HG03457 (cell line): ENCODE results near the gene CCDC73.
"Not testable (repeated sequence)": the region's sequence is repeated elsewhere in the genome, so short reads cannot be mapped to it uniquely, and the experiment has no call there.

Experiments used
- ATAC-seq: cut with Tn5 transposase; IDR thresholded peaks from one replicate; pipeline ENCODE4 v1.9.1; 2021; ENCODE audit warnings: moderate number of reproducible peaks; ENCODE audit not compliant: unreplicated experiment

CCDC73 gene

GRCh38 chr11:32794439-32794838, at the start of gene CCDC73:
CCDC73 (minus strand) TSS chr11:32794662; CDS start chr11:32760243, 34,419 bp downstream.
- ATAC-seq = no peak

DNA sequence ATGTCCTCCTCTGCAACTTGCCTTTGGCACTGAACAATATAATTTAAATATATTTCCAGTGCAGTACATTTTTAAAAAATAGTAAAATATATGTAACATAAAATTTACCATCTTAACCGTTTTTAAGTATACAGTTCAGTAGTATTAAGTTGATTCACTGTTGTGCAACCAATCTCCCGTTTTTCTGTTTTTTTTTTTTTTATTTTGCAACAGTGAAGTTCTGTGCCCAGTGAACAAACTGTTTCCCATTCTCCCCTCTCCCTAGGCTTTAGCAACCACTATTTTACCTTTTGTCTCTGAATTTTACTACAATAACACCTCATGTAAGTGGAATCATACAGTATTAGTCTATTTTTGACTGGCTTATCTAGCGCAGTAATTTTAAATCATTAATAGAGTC, 49.1 kb upstream of the CCDC73 start:
- ATAC-seq = no peak

DNA sequence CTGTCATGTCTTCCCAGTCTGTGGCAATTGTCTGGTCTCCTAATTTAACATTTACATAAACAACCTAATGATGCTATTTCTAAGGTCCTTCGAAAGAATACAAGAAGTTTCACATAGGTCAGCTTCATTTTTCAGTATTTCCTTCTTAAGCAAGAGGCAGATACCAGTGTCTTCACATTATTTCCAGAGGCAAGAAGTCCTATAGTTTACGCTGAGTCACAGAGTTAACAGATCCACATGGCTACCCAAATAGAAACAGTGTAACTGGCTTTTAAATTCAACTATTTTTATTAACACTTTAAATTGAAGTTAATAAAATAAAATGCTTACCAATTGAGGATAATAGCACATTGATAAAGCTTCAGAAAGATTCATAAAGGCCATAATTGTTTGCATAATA, 46.1 kb upstream of the CCDC73 start:
- no peak for ATAC-seq

- no peak for ATAC-seq
Measured at GRCh38 chr11:32839308-32839707, 44.8 kb upstream of the CCDC73 start.

GRCh38 chr11:32838505-32839274, 44.2 kb upstream of the CCDC73 start:
- ATAC-seq = no peak

DNA sequence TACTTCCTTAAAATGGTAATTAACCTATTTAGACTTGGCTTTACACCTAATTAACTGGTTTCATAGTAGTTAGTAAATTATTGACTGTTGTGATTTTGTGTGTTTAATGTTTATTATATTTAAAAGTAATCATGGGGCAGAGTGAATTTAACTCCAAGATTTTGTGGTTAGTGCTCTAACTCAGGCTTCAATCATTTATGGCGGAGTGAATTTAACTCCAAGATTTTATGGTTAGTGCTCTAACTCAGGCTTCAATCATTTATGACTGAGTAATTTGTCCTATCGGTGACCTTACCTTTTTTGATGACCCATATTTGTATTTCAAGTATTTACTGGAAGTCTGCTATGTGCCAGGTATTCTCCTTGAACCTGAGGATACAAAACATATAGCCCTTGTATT, 42.5 kb upstream of the CCDC73 start:
- no peak for ATAC-seq

GRCh38 chr11:32833921-32834320, 39.5 kb upstream of the CCDC73 start:
- ATAC-seq = no peak

DNA sequence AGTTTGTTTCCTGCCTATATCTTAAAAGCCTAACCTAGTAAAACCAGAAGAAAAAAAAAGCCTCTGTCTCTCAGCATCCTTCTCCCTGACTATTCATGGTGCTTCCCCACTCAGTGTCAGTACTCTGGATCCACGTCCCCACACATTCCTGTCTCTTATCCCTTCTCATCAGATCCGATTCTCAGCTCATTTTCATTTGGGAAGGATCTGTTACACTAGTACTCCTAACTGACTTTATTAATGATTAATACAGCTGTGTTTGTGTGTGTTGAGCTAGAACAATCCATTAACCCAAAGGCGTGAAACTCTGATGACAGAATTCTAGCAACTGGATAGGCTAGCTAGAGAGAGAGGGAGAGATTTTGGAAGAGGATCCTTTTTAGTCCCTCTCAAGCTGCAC, 36.8 kb upstream of the CCDC73 start:
- no peak for ATAC-seq

- no peak for ATAC-seq
Measured at GRCh38 chr11:32830796-32831195, 36.3 kb upstream of the CCDC73 start.

- ATAC-seq = peak; percentile 2
Measured at GRCh38 chr11:32830413-32830738, 35.9 kb upstream of the CCDC73 start.

- ATAC-seq = peak; percentile 77
Measured at GRCh38 chr11:32829680-32830412, 35.4 kb upstream of the CCDC73 start, which contains the start of gene PRRG4. PRRG4 (plus strand) TSS chr11:32829927; CDS start chr11:32830530, 603 bp downstream.

DNA sequence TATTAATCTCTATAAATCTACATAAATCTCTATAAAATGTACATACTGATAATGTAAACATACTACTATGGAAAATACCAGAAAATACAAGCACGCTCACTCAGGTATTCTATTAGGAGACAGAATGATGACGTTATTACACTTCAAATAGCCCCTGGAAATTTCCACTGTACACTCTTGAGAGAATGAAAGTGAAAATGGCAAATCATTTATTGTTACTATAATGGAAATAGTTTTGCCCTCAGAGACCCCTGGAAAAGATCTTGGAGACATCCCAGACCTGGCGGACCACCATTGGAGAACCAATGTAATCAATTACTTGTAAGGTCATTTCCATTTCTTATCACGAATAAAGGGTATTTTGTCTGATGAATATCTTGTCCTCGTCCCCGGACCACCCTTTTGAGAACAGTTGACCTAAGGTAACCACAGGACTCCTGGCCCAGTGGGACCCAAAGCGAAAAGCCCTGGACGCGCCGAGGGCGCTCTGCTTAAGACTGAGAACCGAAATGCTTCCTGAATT, 34.8 kb upstream of the CCDC73 start:
- ATAC-seq = peak; percentile 35

GRCh38 chr11:32827276-32827675, 32.8 kb upstream of the CCDC73 start:
- ATAC-seq = no peak

DNA sequence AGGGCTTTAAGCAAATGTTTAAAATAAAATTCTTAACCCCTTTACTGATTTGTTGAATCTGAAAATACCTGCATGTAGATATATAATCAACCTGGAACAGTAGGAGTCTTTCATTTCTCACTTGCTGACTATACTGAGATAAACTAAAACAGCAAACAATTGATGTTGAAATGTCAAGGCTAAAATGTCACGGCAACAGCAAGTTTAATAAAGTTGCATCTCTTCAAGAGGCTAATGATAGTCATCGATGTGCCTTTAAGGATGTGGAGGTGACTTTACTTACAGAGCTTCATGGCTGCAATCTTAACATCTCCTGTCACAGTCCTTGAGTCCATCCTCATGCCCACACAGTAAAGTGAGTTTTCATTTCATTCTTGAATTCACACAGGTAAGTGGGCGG, 31.7 kb upstream of the CCDC73 start:
- ATAC-seq = no peak

GRCh38 chr11:32823617-32824016, 29.2 kb upstream of the CCDC73 start:
- not testable (repeated sequence) for ATAC-seq

GRCh38 chr11:32821917-32822560, 27.6 kb upstream of the CCDC73 start:
- no peak for ATAC-seq

DNA sequence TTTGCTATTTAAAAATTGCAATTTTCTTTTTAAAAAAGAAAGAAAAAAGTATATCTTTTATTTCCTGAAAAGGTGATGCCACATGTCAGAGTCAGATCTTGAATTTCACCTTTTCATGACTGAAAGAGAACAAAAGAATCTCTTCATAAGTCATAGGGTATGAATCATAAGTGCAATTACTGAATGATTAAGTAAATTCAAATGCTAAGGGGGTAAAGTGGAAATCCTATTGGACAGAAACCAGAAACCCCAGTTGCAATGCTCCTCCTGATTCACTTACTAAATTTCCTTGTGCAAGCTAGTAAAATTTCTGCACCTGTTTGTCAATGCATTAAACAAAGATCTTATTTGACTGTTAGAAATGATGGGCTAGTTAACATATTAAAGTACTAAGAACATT, 27.1 kb upstream of the CCDC73 start:
- ATAC-seq = no peak

- no peak for ATAC-seq
Measured at GRCh38 chr11:32820497-32820896, 26.0 kb upstream of the CCDC73 start.

DNA sequence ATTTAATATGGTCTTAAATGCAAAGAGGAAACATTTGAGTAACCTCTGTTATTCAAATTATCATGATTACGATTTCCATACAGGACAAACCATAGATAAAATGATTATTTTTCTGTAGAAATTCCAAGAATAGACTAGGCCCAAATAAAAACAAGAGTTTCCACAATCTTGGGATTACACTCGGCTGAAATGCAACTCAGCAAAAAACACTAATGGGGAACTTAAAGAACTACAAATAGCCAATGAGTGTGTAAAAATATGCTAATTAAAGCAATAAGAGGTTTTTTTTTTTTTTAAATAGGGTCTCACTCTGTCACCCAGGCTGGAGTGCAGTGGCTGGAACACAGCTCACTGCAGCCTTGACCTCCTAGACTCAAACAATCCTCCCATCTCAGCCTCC, 24.7 kb upstream of the CCDC73 start:
- ATAC-seq = no peak

GRCh38 chr11:32817852-32818183, 23.4 kb upstream of the CCDC73 start:
- no peak for ATAC-seq

DNA sequence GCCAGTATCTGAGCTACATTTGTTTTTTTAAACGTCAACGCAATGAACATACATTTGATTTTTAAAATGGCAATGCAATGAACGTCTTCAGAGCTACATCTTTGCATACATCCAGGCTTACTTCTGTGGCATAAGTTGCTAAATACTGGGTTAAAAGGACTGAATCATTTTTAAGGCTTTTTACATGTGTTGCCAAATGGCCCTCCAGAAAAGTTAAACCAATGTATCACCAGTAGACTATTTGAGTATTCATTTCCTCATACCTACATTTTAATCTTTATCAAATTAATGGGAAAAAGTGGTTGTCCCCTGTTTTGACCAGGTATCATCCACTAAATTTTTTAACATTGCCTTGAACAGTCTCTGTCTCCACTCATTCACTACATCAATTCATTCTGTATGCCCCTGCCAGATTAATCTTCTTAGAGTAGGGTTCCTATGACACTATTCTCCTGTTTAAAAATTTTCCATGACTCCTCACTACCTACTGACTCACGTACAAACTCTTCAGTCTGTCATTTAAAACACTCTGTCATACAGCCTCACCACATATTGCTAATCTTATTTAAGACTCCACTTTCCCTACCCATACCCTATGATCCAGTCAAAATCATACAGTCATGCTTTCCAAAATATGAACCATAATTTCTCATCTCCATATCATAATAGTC, 22.9 kb upstream of the CCDC73 start:
- ATAC-seq = no peak
